KMS-11 (cell line): ENCODE measurements around the gene OR10A5.
"Not testable (repeated sequence)": the region's sequence is repeated elsewhere in the genome, so short reads cannot be mapped to it uniquely, and the experiment has no call there.

Source experiments
- H2AFZ ChIP-seq: fragments of 200-600 bp; sonication (generic); 2 replicates; pipeline ENCODE4 v1.6.1; 2016; ENCODE audit warnings: antibody characterized with exemption, mixed run types, low read depth
- H3K27ac ChIP-seq: fragments of 200-600 bp; sonication (generic); 2 replicates; pipeline ENCODE4 v1.6.1; 2016; ENCODE audit warnings: mild to moderate bottlenecking, mixed run types
- H3K27me3 ChIP-seq: fragments of 200-600 bp; sonication (generic); 2 replicates; pipeline ENCODE4 v1.6.1; 2017; ENCODE audit warnings: mild to moderate bottlenecking, low read depth, mixed run types, moderate library complexity; ENCODE audit not compliant: insufficient read depth
- H3K36me3 ChIP-seq: fragments of 200-600 bp; sonication (generic); 2 replicates; pipeline ENCODE4 v1.6.1; 2017; ENCODE audit warnings: mild to moderate bottlenecking, mixed run types; ENCODE audit not compliant: insufficient read depth
- H3K4me1 ChIP-seq: fragments of 200-600 bp; sonication (generic); 2 replicates; pipeline ENCODE4 v1.6.1; 2016; ENCODE audit warnings: mild to moderate bottlenecking, low read depth, mixed run types; ENCODE audit not compliant: poor library complexity, severe bottlenecking
- H3K4me2 ChIP-seq: fragments of 200-600 bp; sonication (generic); 2 replicates; pipeline ENCODE4 v1.7.0; 2016; ENCODE audit warnings: mild to moderate bottlenecking, mixed run types
- H3K4me3 ChIP-seq: fragments of 200-600 bp; sonication (generic); IDR thresholded peaks from 2 replicates; pipeline ENCODE4 v1.6.1; 2017; ENCODE audit warnings: low read depth, low read length, mixed read lengths; ENCODE audit not compliant: insufficient read depth
- H3K79me2 ChIP-seq: fragments of 200-600 bp; sonication (generic); 2 replicates; pipeline ENCODE4 v1.6.1; 2016; ENCODE audit warnings: low read depth, mixed run types; ENCODE audit not compliant: insufficient read depth
- H3K9ac ChIP-seq: fragments of 200-600 bp; sonication (generic); 2 replicates; pipeline ENCODE4 v1.6.1; 2016; ENCODE audit warnings: mild to moderate bottlenecking, mixed run types
- H4K20me1 ChIP-seq: fragments of 200-600 bp; sonication (generic); 2 replicates; pipeline ENCODE4 v1.6.1; 2016; ENCODE audit warnings: mild to moderate bottlenecking, mixed run types; ENCODE audit not compliant: insufficient read depth
- CTCF ChIP-seq: fragments of 200-600 bp; sonication (generic); conservative IDR thresholded peaks from 2 replicates; pipeline ENCODE4 v1.6.1; 2017; ENCODE audit warnings: low read depth, mild to moderate bottlenecking, antibody characterized with exemption, low read length, moderate library complexity, mixed read lengths

OR10A5 gene

DNA sequence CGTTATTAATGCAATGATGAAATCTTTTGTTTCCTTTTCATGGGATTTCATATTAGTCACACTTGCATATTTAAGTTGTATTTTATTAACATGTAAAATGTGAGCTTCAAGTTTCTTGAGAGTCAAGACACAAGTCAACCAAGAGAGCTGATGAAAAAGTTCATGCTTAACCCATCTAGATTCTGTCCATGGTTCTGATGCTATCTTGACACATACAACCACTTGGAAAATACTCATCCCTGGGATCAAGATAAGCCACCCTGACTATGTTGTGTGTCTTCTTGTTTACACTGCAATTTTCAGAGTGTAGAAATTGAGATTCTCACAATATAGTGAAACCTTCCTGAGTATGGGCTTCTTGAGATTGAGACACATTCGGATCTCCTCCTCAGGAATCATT is 30.3 kb downstream of the OR10A5 start:
- Histone ChIP-seq H3K9ac (no peak overlapping the region), H4K20me1 (no peaks in the 10 kb centered on the region), H3K27ac (no peak overlapping the region), H3K4me2 (no peak overlapping the region), H3K4me1 (peaks cover 7% of the 10 kb centered on the region), H3K4me3 (no peak overlapping the region), H2AFZ (no peak overlapping the region), H3K36me3 (no peaks in the 10 kb centered on the region), H3K79me2 (no peaks in the 10 kb centered on the region), H3K27me3 (no peaks in the 10 kb centered on the region)
- no peak for TF ChIP-seq CTCF

GRCh38 chr11:6876325-6876724 is 30.8 kb downstream of the OR10A5 start, which contains the start of gene OR10A4:
TSS of gene OR10A4 (plus strand) at chr11:6876625. CDS start at chr11:6876648, 23 bp downstream.
- H3K4me1 ChIP-seq, result peaks cover 7% of the 10 kb centered on the region
- H2AFZ ChIP-seq, result no peak within 1 kb of the TSS
- no peak for TF ChIP-seq CTCF
- H3K4me2 ChIP-seq, result 0 out of 2 replicates have a peak within 1 kb of the TSS, but pooled peaks have one; percentile 3
- H4K20me1 ChIP-seq, result no peaks in the 10 kb centered on the region
- H3K9ac ChIP-seq, result no peak within 1 kb of the TSS
- H3K27ac ChIP-seq, result no peak within 1 kb of the TSS
- no peaks in the 10 kb centered on the region for H3K79me2 ChIP-seq
- no peak within 1 kb of the TSS for H3K4me3 ChIP-seq
- H3K36me3 ChIP-seq, result no peaks in the 10 kb centered on the region
- no peaks in the 10 kb centered on the region for H3K27me3 ChIP-seq

DNA sequence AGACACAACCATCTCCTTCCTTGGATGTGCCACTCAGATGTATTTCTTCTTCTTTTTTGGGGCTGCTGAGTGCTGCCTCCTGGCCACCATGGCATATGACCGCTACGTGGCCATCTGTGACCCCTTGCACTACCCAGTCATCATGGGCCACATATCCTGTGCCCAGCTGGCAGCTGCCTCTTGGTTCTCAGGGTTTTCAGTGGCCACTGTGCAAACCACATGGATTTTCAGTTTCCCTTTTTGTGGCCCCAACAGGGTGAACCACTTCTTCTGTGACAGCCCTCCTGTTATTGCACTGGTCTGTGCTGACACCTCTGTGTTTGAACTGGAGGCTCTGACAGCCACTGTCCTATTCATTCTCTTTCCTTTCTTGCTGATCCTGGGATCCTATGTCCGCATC is 31.4 kb downstream of the OR10A5 start:
- H3K27ac ChIP-seq, result no peak overlapping the region
- no peaks in the 10 kb centered on the region for H3K36me3 ChIP-seq
- no peak overlapping the region for H3K9ac ChIP-seq
- H3K4me3 ChIP-seq, result no peak overlapping the region
- H4K20me1 ChIP-seq, result no peaks in the 10 kb centered on the region
- no peaks in the 10 kb centered on the region for H3K79me2 ChIP-seq
- no peak overlapping the region for H2AFZ ChIP-seq
- no peak for TF ChIP-seq CTCF
- H3K4me2 ChIP-seq, result 0 out of 2 replicates have a peak overlapping the region, but pooled peaks have one; percentile 3
- peaks cover 7% of the 10 kb centered on the region for H3K4me1 ChIP-seq
- no peaks in the 10 kb centered on the region for H3K27me3 ChIP-seq

GRCh38 chr11:6882751-6883150 is 37.3 kb downstream of the OR10A5 start:
- no peaks in the 10 kb centered on the region for H3K36me3 ChIP-seq
- no peak overlapping the region for H3K4me2 ChIP-seq
- H3K9ac ChIP-seq, result no peak overlapping the region
- H2AFZ ChIP-seq, result no peak overlapping the region
- H3K4me3 ChIP-seq, result no peak overlapping the region
- H3K79me2 ChIP-seq, result no peaks in the 10 kb centered on the region
- H3K4me1 ChIP-seq, result no peaks in the 10 kb centered on the region
- no peaks in the 10 kb centered on the region for H4K20me1 ChIP-seq
- no peak for TF ChIP-seq CTCF
- no peaks in the 10 kb centered on the region for H3K27me3 ChIP-seq
- H3K27ac ChIP-seq, result no peak overlapping the region

- H3K27ac ChIP-seq, H4K20me1 ChIP-seq, H3K36me3 ChIP-seq, H3K9ac ChIP-seq, H3K4me3 ChIP-seq, H2AFZ ChIP-seq, H3K27me3 ChIP-seq, H3K79me2 ChIP-seq, H3K4me1 ChIP-seq, H3K4me2 ChIP-seq: not testable (repeated sequence)
These were observed 42.2 kb downstream of the OR10A5 start for GRCh38 chr11:6887711-6888110.
